ENCODE measurements around the gene ELOVL2.

ELOVL2 gene

DNA sequence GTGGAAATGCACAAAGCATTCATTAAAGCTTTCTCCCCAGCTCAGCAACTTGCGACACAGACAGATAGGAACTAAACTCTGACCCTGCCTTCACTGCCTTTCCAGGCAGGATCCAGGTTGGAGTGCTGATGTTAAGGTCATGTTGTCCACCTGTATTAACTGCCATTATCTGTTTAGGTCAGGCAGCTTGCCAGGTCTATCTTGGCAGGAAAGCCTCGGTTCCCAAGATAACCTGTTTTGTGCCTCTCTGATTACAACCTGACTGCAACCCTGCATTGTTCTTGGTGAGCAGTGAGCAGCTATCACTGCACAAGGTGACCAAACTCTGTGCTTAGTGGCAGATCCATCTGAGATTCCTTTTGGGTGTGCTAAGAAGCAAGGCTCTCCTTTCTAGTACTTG is 23.2 kb upstream of the ELOVL2 start:
- Mint-ChIP-seq H3K4me1 (ENCODE audit: low read depth) (no peaks in the 10 kb centered on the region), H3K4me3 (no peak overlapping the region), H3K27me3 (ENCODE audit: low read depth) (peaks cover 4% of the 10 kb centered on the region)

GRCh38 chr6:11066505-11067347 is 22.6 kb upstream of the ELOVL2 start:
- Mint-ChIP-seq H3K27ac (no peak overlapping the region), H3K27me3 (ENCODE audit: low read depth) (peaks cover 4% of the 10 kb centered on the region), H3K4me1 (ENCODE audit: low read depth) (no peaks in the 10 kb centered on the region), H3K36me3 (ENCODE audit: low read depth) (no peaks in the 10 kb centered on the region), H3K4me3 (no peak overlapping the region), H3K9me3 (no peaks in the 10 kb centered on the region)

More for the DNA sequence above, 23.2 kb upstream of the ELOVL2 start:
- H3K36me3 Mint-ChIP-seq (ENCODE audit: low read depth), result no peaks in the 10 kb centered on the region
- no peak overlapping the region for H3K27ac Mint-ChIP-seq
- no peaks in the 10 kb centered on the region for H3K9me3 Mint-ChIP-seq

DNA sequence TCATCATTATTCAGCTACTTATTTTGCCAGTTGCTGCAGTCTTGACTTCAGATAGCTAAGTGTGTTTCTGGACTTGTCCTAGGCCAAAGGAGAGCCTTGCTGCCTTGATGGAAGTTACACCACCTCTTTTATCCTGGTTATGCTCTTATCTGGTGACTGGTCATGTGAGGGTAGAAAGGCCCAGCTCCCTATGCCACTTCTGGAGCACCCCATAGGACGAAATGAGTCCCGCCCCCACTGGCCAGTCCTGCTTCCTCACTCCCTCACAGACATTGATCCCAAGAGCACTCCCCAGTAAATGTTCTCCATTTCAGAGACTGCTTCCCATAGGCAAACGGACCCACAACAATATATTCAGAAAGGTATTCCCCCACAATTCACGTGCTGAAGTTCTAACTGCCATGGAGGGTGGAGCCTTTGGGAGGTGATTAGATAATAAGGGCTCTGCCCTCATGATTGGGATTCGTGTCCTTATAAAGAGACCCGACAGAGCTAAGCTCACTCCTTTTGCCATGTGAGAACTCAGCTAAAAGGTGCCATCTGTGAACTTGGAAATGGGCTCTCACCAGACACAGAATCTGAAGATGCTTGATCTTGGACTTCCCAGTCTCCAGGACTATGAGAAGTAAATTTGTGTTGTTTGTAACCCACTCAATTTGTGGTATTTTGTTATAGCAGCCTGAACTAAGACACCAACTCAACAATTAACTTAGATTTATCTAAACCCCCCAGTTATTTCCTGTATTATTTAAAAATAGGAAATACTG is 21.5 kb upstream of the ELOVL2 start:
- no peaks in the 10 kb centered on the region for H3K9me3 Mint-ChIP-seq
- no peak overlapping the region for H3K4me3 Mint-ChIP-seq
- H3K36me3 Mint-ChIP-seq (ENCODE audit: low read depth), result no peaks in the 10 kb centered on the region
- H3K4me1 Mint-ChIP-seq (ENCODE audit: low read depth), result no peaks in the 10 kb centered on the region
- no peak overlapping the region for H3K27ac Mint-ChIP-seq
- H3K27me3 Mint-ChIP-seq (ENCODE audit: low read depth), result peaks cover 13% of the 10 kb centered on the region

DNA sequence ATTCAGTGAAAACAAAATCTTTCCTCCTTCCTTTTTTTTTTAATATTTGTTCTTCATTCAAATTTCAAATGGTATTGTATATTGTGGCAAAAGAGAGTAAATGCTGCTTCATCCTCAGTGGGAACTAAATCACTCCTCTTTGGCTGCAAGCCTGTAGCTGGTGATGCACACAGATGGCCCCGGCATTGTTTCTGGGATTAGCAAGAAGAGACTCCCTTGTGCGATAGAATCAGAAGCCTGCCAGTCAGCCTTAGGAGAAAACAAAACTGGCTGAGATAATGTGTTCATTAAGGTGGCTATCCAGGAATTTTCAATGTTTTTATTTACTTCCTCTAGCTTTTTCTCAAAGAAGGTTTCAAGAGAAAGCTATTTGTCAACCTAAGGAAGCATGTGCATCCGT is 20.7 kb upstream of the ELOVL2 start:
- Mint-ChIP-seq H3K9me3 (no peaks in the 10 kb centered on the region), H3K4me1 (ENCODE audit: low read depth) (no peaks in the 10 kb centered on the region), H3K27ac (no peak overlapping the region), H3K36me3 (ENCODE audit: low read depth) (no peaks in the 10 kb centered on the region), H3K27me3 (ENCODE audit: low read depth) (peaks cover 17% of the 10 kb centered on the region), H3K4me3 (no peak overlapping the region)

- peaks cover 17% of the 10 kb centered on the region for H3K27me3 Mint-ChIP-seq (ENCODE audit: low read depth)
- no peak overlapping the region for H3K4me3 Mint-ChIP-seq
- H3K36me3 Mint-ChIP-seq (ENCODE audit: low read depth), result no peaks in the 10 kb centered on the region
- no peaks in the 10 kb centered on the region for H3K9me3 Mint-ChIP-seq
- H3K4me1 Mint-ChIP-seq (ENCODE audit: low read depth), result no peaks in the 10 kb centered on the region
- H3K27ac Mint-ChIP-seq, result no peak overlapping the region
These were observed 18.6 kb upstream of the ELOVL2 start for GRCh38 chr6:11062715-11063114.

DNA sequence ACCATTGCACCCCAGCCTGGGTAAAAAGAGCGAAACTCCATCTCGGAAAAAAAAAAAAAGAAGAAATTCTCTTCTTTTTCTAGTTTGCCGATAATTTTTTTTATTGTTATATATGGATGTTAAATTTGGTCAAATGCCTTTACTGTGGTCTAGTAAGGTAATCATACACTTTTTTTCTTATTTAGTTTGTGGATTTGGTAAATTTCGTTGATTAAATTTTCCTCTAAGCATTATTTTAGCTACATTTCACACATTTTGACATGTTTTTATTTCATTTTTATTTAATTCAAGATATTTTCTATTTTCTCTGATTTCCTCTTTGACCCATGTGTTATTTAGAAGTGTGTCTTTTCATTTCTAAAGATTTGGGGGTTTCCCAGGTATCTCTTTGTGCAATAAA is 18.0 kb upstream of the ELOVL2 start:
- Mint-ChIP-seq H3K4me3 (no peak overlapping the region), H3K27ac (no peak overlapping the region)

DNA sequence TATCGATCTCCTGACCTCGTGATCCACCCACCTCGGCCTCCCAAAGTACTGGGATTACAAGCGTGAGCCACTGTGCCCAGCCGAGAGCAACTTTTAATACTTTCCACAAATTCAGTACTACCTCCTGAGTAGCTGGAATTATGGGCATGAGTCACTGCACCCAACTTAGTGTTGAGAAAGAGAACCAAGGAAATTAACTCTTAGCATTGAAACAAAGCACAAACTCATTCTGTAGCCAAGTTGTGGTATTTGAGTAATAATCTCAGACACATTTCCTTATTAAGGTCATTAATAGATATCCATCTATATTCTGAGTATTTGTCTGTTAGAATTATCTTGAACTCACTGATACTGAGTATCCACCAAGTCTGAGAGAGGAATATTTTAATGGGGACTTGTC is 14.3 kb upstream of the ELOVL2 start:
- no peaks in the 10 kb centered on the region for H3K4me1 Mint-ChIP-seq (ENCODE audit: low read depth)
- peaks cover 17% of the 10 kb centered on the region for H3K27me3 Mint-ChIP-seq (ENCODE audit: low read depth)
- no peak overlapping the region for H3K27ac Mint-ChIP-seq
- H3K4me3 Mint-ChIP-seq, result no peak overlapping the region
- no peaks in the 10 kb centered on the region for H3K9me3 Mint-ChIP-seq
- no peaks in the 10 kb centered on the region for H3K36me3 Mint-ChIP-seq (ENCODE audit: low read depth)

More for the DNA sequence above, 18.0 kb upstream of the ELOVL2 start:
- H3K27me3 Mint-ChIP-seq (ENCODE audit: low read depth), result peaks cover 17% of the 10 kb centered on the region
- no peaks in the 10 kb centered on the region for H3K4me1 Mint-ChIP-seq (ENCODE audit: low read depth)
- H3K9me3 Mint-ChIP-seq, result no peaks in the 10 kb centered on the region
- H3K36me3 Mint-ChIP-seq (ENCODE audit: low read depth), result no peaks in the 10 kb centered on the region

DNA sequence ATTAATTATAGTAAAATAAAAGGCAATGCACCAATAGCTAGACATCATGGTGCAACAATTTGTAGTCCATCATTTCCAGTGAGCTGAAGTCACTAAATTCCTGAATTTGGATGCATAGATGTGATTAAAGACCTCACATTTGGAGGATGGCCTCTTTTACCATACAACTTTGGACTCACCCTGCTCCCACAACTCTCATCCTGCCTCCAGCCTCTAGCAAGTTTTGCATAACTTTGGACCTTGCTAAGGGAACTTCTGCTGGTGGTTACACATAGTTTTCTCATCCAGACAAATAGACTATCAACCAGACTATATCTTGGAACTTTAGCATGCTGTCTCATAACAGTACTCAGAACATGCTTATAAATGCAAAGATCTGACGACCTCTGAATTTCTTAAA is 12.8 kb upstream of the ELOVL2 start:
- H3K4me3 Mint-ChIP-seq, result no peak overlapping the region
- peaks cover 18% of the 10 kb centered on the region for H3K27me3 Mint-ChIP-seq (ENCODE audit: low read depth)
- no peaks in the 10 kb centered on the region for H3K36me3 Mint-ChIP-seq (ENCODE audit: low read depth)
- no peaks in the 10 kb centered on the region for H3K9me3 Mint-ChIP-seq
- no peak overlapping the region for H3K27ac Mint-ChIP-seq
- H3K4me1 Mint-ChIP-seq (ENCODE audit: low read depth), result no peaks in the 10 kb centered on the region

DNA sequence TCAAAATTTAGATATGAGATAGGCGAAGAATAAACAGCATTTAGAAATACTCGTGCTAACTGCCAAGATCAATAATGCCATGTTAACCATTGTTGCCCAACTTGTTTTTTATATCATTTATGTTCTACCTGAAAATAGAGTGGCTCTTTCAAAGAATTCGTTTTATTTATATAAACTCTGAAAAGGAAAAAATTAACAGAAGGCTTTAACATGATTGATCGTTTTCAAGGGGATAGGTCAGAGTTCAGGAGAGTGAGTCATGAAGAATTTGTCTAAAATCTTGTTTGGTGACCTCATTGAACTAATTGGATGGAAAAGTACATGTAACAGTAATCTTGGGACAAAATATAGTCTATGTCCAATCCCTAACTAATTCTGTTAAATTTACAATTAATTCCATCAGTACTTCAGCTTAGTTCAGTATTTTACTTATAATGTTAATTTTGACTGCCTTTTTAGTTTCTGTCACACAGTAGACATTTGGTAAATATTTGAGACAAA is 11.1 kb upstream of the ELOVL2 start:
- H3K4me1 Mint-ChIP-seq (ENCODE audit: low read depth), result no peaks in the 10 kb centered on the region
- H3K4me3 Mint-ChIP-seq, result no peak overlapping the region
- H3K27ac Mint-ChIP-seq, result no peak overlapping the region

DNA sequence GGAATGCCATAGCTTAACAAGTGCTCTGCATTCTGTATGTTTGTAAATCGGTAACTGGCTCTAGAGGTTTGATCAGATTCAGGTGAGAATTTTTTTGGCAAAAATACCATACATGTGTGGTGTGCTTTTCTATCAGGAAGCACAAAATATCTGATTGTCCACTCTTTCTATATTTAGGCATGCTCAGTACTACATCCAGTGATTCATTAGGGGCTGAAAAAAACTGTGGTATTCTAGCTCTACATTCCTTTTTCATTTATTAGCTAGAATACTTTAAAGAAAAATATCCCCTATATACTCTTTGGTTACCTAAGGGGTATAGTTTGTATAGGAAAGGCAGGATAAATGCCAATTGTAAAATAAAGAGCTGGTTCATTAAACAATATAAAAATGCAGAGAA is 10.6 kb upstream of the ELOVL2 start:
- H3K27ac Mint-ChIP-seq, result no peak overlapping the region
- no peaks in the 10 kb centered on the region for H3K9me3 Mint-ChIP-seq
- no peaks in the 10 kb centered on the region for H3K36me3 Mint-ChIP-seq (ENCODE audit: low read depth)
- peaks cover 15% of the 10 kb centered on the region for H3K27me3 Mint-ChIP-seq (ENCODE audit: low read depth)
- H3K4me1 Mint-ChIP-seq (ENCODE audit: low read depth), result no peaks in the 10 kb centered on the region
- H3K4me3 Mint-ChIP-seq, result no peak overlapping the region

More for the DNA sequence above, 11.1 kb upstream of the ELOVL2 start:
- Mint-ChIP-seq H3K9me3 (no peaks in the 10 kb centered on the region), H3K36me3 (ENCODE audit: low read depth) (no peaks in the 10 kb centered on the region), H3K27me3 (ENCODE audit: low read depth) (peaks cover 12% of the 10 kb centered on the region)

DNA sequence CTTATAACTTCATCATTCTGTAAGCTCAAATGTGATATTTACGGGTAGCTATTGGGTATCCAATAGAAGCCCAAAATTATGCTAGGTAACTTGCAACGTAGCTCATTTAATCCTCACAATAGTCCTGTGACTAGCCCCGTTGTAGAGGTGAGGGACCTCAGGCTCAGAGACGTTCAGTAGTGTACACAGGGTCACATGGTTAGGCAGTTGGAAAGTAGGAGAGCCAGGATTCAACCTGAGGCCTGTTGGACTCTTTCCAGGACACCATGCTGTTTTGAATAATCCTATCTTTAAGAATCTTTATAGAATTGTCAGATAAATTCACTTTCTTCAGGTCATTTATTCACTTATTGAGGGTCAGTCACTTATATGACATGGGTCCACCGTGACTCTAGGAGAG is 9.2 kb upstream of the ELOVL2 start:
- Mint-ChIP-seq H3K4me1 (ENCODE audit: low read depth) (no peaks in the 10 kb centered on the region), H3K4me3 (no peak overlapping the region), H3K27me3 (ENCODE audit: low read depth) (peaks cover 22% of the 10 kb centered on the region), H3K36me3 (ENCODE audit: low read depth) (no peaks in the 10 kb centered on the region), H3K9me3 (no peaks in the 10 kb centered on the region), H3K27ac (no peak overlapping the region)

DNA sequence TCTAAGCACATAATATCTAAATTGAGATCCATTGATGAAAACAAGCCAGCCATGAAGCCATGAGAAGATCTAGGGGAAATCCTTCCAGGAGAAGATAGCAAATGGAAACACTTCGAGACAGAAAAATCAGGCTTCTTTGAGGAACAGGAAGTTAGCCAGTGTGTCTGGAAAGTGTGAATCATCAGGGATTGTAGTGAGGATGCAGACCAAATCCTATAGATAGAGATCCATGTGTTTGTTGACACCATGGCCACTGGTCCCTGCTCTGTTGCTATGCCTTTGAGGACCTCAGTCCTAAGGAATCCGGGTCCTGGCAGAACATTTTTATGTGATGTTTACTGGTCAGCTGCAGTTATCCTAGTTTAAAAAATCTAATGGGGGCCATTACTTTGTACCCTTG is 6.6 kb upstream of the ELOVL2 start:
- no peaks in the 10 kb centered on the region for H3K36me3 Mint-ChIP-seq (ENCODE audit: low read depth)
- H3K4me1 Mint-ChIP-seq (ENCODE audit: low read depth), result no peaks in the 10 kb centered on the region
- H3K27me3 Mint-ChIP-seq (ENCODE audit: low read depth), result peaks cover 42% of the 10 kb centered on the region
- H3K27ac Mint-ChIP-seq, result no peak overlapping the region
- no peaks in the 10 kb centered on the region for H3K9me3 Mint-ChIP-seq
- H3K4me3 Mint-ChIP-seq, result no peak overlapping the region

- Mint-ChIP-seq H3K27me3 (ENCODE audit: low read depth) (peaks cover 72% of the 10 kb centered on the region), H3K9me3 (no peaks in the 10 kb centered on the region), H3K27ac (no peak overlapping the region), H3K4me1 (ENCODE audit: low read depth) (peaks cover 6% of the 10 kb centered on the region), H3K36me3 (ENCODE audit: low read depth) (peaks cover 4% of the 10 kb centered on the region), H3K4me3 (peak overlapping the region; percentile 74)
These were observed 635 bp upstream of the ELOVL2 start for GRCh38 chr6:11044712-11045167.

GRCh38 chr6:11043378-11043960 is 636 bp downstream of the ELOVL2 start:
- H3K36me3 Mint-ChIP-seq (ENCODE audit: low read depth), result peaks cover 4% of the 10 kb centered on the region
- peak overlapping the region; percentile 76 for H3K4me3 Mint-ChIP-seq
- H3K4me1 Mint-ChIP-seq (ENCODE audit: low read depth), result peaks cover 6% of the 10 kb centered on the region
- H3K9me3 Mint-ChIP-seq, result no peaks in the 10 kb centered on the region
- H3K27ac Mint-ChIP-seq, result no peak overlapping the region
- peaks cover 76% of the 10 kb centered on the region for H3K27me3 Mint-ChIP-seq (ENCODE audit: low read depth)

Data from T-helper 1 cell treated with Interleukin-12 subunit alpha and Interleukin-12 subunit beta and Interleukin-4 antibody, amounts not matched to agents 30 μg/mL and 1 μg/mL, for 36 hours (primary cell).